Neural crest cell (in vitro differentiated cells): ENCODE data around the gene DSP. TPM values are rescaled to one million over a fixed set of nuclear protein-coding genes. Genes with fewer than 3 reads are reported as not detected.

Source experiments
- DNase-seq: peaks from one replicate; pipeline ENCODE4 v3.0.0; 2021; ENCODE audit warnings: low read depth, mixed read lengths, low spot score
- H3K27ac Mint-ChIP-seq: one replicate; pipeline ENCODE4 v1.8.0; 2021; ENCODE audit warnings: mild to moderate bottlenecking, mixed read lengths; ENCODE audit not compliant: unreplicated experiment
- H3K27me3 Mint-ChIP-seq: 2 replicates; pipeline ENCODE4 v1.8.0; 2021; ENCODE audit warnings: low read depth, mild to moderate bottlenecking, mixed read lengths
- H3K36me3 Mint-ChIP-seq: 2 replicates; pipeline ENCODE4 v1.8.0; 2021; ENCODE audit warnings: low read depth, mild to moderate bottlenecking, mixed read lengths
- H3K4me1 Mint-ChIP-seq: 2 replicates; pipeline ENCODE4 v1.8.0; 2021; ENCODE audit warnings: mixed read lengths
- H3K4me3 Mint-ChIP-seq: one replicate; pipeline ENCODE4 v1.8.0; 2021; ENCODE audit warnings: mild to moderate bottlenecking, mixed read lengths
- H3K9me3 Mint-ChIP-seq: 2 replicates; pipeline ENCODE4 v1.8.0; 2021; ENCODE audit warnings: mixed read lengths
- CTCF ChIP-seq: fragments of 200-600 bp; sonication (generic); conservative IDR thresholded peaks from 2 replicates; pipeline ENCODE4 v1.5.0; 2021; ENCODE audit warnings: antibody characterized with exemption, mild to moderate bottlenecking
- total RNA-seq: library from RNA; stranded (reverse); gene quantifications from 2 replicates; pipeline ENCODE4 v1.2.1, GENCODE V29; 2021

DSP gene
- total RNA-seq, 1 donor from 2014 or later = 9.5 TPM

DNA sequence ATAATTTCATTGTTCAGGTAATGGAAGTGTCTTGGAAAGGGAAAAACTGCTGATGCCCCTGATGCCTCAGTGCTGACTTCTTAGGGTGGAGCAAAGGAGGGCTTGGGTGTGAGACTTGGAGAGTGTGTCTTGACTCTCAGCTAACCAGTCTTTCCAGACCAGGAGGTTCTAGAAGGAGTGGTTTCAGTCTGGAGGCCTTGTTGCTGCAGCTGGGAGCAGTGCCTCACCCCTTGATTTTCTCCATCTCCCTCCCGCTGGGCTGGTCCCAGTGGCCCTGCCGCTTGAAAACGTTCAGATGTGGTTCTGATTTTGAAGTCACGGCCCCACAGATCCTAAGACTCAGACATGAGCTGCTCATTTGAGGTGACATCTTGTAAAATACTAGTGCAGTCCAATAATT is 5.4 kb downstream of the DSP start:
- Mint-ChIP-seq H3K4me1 (peaks cover 9% of the 10 kb centered on the region), H3K36me3 (no peaks in the 10 kb centered on the region), H3K27me3 (peaks cover 66% of the 10 kb centered on the region), H3K27ac (no peak overlapping the region), H3K4me3 (no peak overlapping the region), H3K9me3 (no peaks in the 10 kb centered on the region)
- TF ChIP-seq CTCF = no peak
- DNase-seq = no peak

GRCh38 chr6:7547315-7547714 is 5.8 kb downstream of the DSP start:
- Mint-ChIP-seq H3K4me3 (no peak overlapping the region), H3K36me3 (no peaks in the 10 kb centered on the region), H3K27ac (no peak overlapping the region), H3K9me3 (no peaks in the 10 kb centered on the region), H3K4me1 (peaks cover 9% of the 10 kb centered on the region), H3K27me3 (peaks cover 63% of the 10 kb centered on the region)
- no peak for DNase-seq
- TF ChIP-seq CTCF = no peak

DNA sequence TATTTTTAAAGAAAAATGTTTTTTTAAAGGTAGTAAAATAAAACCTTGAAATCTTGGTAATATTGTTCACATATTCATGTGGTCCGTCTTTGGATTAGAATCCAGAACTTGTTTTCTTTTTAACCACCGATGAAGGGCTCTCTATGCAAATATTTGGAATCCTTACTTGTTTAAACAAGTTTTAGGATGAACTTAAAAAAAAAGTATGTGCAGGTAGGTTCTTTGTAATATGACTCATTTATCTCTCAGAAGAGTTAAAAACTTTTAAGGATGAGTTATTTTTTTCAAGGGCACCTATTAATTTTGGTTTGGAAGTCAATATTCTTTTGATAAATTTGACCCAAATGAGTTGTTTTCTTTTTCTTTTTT is 8.9 kb downstream of the DSP start:
- Mint-ChIP-seq H3K4me3 (no peak overlapping the region), H3K27me3 (peaks cover 33% of the 10 kb centered on the region), H3K36me3 (no peaks in the 10 kb centered on the region), H3K4me1 (no peaks in the 10 kb centered on the region), H3K27ac (no peak overlapping the region), H3K9me3 (no peaks in the 10 kb centered on the region)
- no peak for DNase-seq
- no peak for TF ChIP-seq CTCF

DNA sequence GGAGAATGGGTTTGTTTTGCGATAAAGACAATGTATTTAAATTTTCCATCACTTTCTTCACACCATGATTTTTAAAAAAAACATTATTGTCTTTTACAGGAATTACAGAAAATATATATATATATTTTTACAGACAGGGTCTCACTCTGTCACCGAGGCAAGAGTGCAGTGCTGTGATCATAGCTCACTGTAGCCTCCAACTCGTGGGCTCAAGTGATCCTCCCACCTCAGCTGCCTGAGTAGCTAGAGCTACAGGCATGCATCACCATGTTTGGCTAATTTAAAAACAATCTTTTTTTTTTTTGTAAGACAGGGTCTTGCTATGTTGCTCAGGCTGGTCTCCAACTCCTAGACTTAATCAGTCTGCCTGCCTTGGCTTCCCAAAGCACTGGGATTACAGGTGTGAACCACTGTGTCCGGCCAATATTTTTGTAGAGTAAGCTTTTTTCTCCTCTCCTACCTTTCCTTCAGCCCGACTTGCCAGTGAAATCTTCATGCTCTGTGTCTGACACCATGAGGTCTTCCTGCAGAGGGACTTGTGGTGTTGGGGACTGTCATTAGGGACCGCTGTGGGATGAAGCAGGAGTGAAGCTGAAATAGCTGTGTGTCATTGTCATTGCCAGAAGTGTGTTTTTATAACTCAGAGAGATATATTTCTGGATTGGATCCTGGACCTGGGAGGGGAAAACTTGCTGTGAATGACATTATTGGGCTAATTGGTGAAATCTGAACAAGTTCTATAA is 13.2 kb downstream of the DSP start:
- H3K36me3 Mint-ChIP-seq = no peaks in the 10 kb centered on the region
- H3K4me3 Mint-ChIP-seq = no peak overlapping the region
- H3K27ac Mint-ChIP-seq = no peak overlapping the region
- no peak for TF ChIP-seq CTCF
- peaks cover 3% of the 10 kb centered on the region for H3K27me3 Mint-ChIP-seq
- no peak for DNase-seq
- H3K4me1 Mint-ChIP-seq = no peaks in the 10 kb centered on the region
- no peaks in the 10 kb centered on the region for H3K9me3 Mint-ChIP-seq

DNA sequence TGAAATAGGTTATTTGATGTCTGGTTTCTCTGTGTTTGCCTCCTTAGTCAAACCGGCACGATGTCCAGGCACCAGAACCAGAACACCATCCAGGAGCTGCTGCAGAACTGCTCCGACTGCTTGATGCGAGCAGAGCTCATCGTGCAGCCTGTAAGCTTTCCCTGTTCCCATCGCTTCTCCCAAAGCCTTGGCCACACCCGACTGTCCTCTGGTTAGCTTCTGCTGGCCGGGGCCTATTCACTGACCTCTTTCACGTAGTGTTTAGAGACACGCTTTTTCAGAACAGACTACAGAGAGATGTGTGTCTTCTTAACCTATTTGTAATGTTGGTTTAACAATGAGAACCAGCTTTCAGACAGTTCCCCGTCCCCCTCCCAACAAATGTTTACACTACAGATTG is 14.2 kb downstream of the DSP start:
- no peak overlapping the region for H3K27ac Mint-ChIP-seq
- no peak for DNase-seq
- no peaks in the 10 kb centered on the region for H3K9me3 Mint-ChIP-seq
- H3K4me1 Mint-ChIP-seq = no peaks in the 10 kb centered on the region
- no peak for TF ChIP-seq CTCF
- H3K4me3 Mint-ChIP-seq = no peak overlapping the region
- H3K36me3 Mint-ChIP-seq = no peaks in the 10 kb centered on the region
- H3K27me3 Mint-ChIP-seq = peaks cover 3% of the 10 kb centered on the region
